Esophagus squamous epithelium (tissue), 4 donors: Measurements from ENCODE around the gene FILIP1.

Experiments
- CTCF ChIP-seq, 6 experiments: fragments of 450-650 bp in 4 of 6; fragments of 200-600 bp in 2 of 6; sonication (generic) in 2 of 6; IDR thresholded peaks; one replicate each; pipeline ENCODE4 v1.5.1; 2016 to 2019; ENCODE audit warnings: antibody characterized with exemption in 6 of 6, mild to moderate bottlenecking in 4 of 6, moderate library complexity in 4 of 6
- POLR2A ChIP-seq, 4 donors: fragments of 450-650 bp; IDR thresholded peaks; one replicate each; pipeline ENCODE4 v1.6.1; 2017; ENCODE audit warnings: antibody characterized with exemption in 4 of 4, mild to moderate bottlenecking in 4 of 4, moderate library complexity in 3 of 4

GRCh38 chr6:75368151-75368779, 125.3 kb downstream of the FILIP1 start:
- TF ChIP-seq CTCF (IDR thresholded peaks at IDR 0.05) (peak in 4 of 6 experiments; percentile 12 to 26 (median 19)), POLR2A (IDR thresholded peaks at IDR 0.05) (no peak)
